ENCODE data around the gene PKHD1.

The PKHD1 gene

DNA sequence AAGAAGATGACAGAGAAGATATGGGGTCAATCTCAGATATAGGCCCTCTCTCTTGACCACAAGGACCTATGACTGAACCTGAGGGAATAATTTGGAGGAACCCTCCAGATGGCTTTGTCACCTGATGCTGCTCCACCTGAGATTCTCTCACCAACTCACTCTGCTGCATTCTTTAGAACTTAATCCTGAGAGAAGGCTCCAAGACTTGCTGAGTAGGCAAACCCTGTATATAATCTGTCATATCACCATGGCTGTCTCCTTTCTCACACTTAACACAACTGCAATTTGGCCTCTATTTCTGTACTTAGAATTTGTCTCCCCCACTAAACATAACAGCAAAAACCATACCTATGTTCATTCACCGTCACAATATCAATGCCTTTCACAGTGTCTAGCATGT lies 172.3 kb downstream of the PKHD1 start:
- TF ChIP-seq, protein P1, sequence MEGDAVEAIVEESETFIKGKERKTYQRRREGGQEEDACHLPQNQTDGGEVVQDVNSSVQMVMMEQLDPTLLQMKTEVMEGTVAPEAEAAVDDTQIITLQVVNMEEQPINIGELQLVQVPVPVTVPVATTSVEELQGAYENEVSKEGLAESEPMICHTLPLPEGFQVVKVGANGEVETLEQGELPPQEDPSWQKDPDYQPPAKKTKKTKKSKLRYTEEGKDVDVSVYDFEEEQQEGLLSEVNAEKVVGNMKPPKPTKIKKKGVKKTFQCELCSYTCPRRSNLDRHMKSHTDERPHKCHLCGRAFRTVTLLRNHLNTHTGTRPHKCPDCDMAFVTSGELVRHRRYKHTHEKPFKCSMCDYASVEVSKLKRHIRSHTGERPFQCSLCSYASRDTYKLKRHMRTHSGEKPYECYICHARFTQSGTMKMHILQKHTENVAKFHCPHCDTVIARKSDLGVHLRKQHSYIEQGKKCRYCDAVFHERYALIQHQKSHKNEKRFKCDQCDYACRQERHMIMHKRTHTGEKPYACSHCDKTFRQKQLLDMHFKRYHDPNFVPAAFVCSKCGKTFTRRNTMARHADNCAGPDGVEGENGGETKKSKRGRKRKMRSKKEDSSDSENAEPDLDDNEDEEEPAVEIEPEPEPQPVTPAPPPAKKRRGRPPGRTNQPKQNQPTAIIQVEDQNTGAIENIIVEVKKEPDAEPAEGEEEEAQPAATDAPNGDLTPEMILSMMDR (IDR thresholded peaks at IDR 0.05; ENCODE audit: borderline replicate concordance, insufficient read depth, low read depth, low read length) = no peak
- no peak overlapping the region for H3K4me3 ChIP-seq (ENCODE audit: low read depth, low read length)

DNA sequence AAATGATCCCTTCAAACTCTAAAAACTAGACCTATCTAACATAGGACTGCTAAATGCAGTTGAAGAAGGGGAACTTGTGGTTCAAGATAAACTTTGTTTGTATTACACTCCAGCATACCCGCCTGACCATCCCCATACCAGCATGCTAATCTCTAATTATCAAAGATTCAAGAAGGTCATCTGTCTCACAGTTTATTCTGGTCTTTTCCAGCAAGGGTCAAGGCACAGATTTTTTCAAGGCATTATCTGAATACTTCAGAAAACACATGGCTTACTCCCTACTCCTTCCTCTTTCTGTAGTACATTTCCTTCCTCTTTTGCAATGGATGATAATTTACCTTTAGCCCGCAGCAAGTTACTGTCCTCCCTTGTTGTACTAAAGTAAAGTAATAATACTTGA lies 174.1 kb downstream of the PKHD1 start:
- H3K4me3 ChIP-seq (ENCODE audit: low read depth, low read length) = no peak overlapping the region
- TF ChIP-seq, protein P1 (IDR thresholded peaks at IDR 0.05; ENCODE audit: borderline replicate concordance, insufficient read depth, low read depth, low read length) = no peak

DNA sequence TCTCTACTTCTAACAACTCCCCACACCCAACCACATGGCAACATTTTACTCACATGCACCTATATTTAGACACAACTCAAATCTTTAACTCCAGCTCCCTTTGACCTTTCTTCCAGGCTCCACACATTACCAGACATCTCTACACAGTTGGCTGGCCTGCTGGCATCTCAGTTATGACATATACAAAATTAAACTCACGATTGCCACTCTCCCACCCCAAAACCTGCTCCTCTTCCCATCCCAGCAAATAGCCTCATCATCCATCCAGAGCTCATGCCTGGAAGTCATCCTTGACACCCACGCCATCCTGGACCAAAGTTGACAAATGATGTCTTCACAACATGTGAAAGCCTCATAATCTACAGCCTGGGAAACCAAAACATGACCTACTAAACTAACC lies 176.6 kb downstream of the PKHD1 start:
- H3K4me3 ChIP-seq (ENCODE audit: low read depth, low read length) = no peak overlapping the region
- TF ChIP-seq, protein P1 (IDR thresholded peaks at IDR 0.05; ENCODE audit: borderline replicate concordance, insufficient read depth, low read depth, low read length) = no peak

DNA sequence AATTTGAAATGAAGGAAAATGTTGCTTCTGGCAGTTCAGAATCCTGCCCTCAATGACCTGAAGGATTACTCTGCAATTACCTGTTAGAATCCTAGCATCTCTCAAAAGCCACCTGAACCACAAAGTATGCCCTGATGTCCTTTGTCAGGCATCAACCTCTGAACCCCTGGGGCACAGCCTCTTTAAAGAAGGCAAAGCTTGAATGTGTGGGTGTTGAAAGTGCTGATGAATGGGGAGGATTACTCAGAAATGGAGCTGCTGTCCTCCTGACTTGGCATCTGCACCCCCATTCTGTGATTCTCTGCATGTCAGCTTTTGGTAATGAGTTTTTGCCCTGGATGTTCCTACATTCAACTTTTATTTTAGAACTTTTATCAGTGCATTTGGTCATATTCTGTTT lies 179.2 kb downstream of the PKHD1 start:
- no peak overlapping the region for H3K4me3 ChIP-seq (ENCODE audit: low read depth, low read length)
- TF ChIP-seq, protein P1 (IDR thresholded peaks at IDR 0.05; ENCODE audit: borderline replicate concordance, insufficient read depth, low read depth, low read length) = no peak

DNA sequence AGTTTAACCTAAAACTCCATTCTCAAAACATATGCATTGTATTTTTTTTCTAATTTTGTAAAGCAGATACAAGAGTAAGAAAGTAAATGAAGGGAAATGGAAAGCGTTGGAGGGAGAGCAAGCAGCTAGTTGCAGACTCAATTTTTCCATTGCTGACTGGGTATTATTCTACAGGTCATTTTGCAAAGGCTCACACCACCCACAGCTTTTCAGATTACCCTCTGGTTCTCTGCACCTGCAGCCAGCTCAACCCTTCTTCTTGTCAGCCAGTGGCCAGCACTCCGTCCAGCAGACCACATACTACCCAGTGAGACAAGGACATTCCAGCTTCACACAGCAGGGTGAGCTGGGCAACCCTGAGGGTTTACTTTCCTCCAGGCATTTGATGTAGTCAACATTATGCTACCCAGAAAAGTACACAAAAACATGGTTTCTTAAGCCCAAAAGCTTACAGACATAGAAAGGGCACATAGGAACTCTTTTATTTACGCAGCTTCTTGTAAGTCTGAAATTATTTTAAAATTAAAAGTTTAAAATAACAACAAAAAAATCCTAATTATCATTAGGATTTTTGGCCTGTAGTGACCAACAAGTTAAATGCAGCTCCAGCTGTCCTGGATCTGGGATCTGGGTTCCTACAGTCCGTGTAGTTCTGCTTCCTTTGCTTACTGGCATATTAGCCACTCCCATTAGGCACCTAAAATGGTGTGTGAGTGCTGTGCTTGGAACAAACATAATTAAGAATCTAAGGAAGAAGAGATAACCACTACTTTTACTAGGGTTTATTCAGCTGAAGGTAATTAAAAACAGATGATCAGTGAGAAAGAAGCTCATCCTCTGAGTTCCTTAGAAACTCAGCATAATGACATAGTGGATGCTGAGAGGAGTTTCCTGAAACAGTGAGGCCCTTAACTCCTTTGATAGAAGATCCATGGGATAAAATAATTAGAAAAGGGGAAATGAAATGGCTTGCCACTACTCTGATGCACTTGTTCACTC lies 185.3 kb downstream of the PKHD1 start:
- TF ChIP-seq, protein P1 (IDR thresholded peaks at IDR 0.05; ENCODE audit: borderline replicate concordance, insufficient read depth, low read depth, low read length) = no peak
- H3K4me3 ChIP-seq (ENCODE audit: low read depth, low read length) = no peak overlapping the region

DNA sequence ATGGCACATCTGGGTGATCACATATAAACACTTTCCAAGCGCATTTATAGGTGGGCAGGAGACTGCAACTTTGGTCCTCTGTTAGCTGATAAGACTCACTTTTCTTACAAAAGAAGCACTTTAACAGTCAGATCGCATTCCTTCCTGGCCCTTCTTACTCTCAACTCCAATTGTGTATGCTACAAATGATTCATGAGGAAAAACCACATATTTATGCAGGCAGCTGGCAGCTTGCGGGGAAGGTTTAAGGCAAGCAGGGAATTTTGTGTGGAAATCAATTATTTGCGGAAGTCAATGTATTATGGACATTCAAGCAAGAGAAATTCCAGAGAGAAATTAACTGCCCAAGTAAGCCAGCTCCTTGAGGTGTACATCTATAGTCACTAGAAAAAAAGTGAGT lies 194.0 kb downstream of the PKHD1 start:
- H3K4me3 ChIP-seq (ENCODE audit: low read depth, low read length) = no peak overlapping the region
- TF ChIP-seq, protein P1 (IDR thresholded peaks at IDR 0.05; ENCODE audit: borderline replicate concordance, insufficient read depth, low read depth, low read length) = no peak

DNA sequence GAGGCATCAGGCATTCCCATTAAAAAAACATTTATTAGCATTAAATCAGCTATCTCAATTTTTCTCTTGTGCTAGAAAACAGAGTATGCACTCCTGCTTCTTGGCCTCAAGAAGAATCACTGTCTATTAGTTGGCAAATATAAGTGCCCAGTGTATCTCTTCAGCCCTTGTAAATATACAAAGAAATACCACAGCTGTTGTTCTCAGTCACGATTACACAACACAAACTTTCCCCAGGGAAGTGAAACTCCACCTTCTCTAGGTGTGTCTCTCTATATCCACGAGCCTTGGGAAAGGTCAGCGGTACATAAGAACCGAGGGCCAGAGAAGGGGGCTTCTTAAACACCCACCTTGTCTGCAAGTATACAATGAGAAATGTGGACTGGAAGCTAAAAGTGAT lies 194.7 kb downstream of the PKHD1 start:
- TF ChIP-seq, protein P1 (IDR thresholded peaks at IDR 0.05; ENCODE audit: borderline replicate concordance, insufficient read depth, low read depth, low read length) = no peak
- H3K4me3 ChIP-seq (ENCODE audit: low read depth, low read length) = no peak overlapping the region
